ENCODE results near the gene CEP128.

The CEP128 gene

DNA sequence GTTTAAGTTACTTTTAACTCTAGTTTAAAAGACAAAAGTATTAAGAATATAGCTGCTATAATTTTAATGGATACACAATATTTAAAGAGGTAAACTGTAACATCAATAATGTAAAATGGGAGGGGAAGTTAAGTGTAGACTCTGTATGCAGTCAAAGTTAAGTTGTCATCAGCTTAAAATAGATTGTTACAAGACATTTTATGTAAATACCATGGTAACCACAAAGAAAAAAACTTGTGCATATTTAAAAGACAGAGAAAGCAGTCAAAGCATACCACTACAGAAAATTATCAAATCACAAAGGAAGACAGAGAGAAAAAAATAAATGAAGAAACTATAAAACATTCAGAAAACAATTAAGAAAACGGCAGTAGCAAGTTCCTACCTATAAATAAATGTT lies 73.3 kb downstream of the CEP128 start:
- POLR2A ChIA-PET = no interaction called here
- CTCF ChIA-PET = no interaction called here
- TF ChIP-seq ZNF433 (tag by site-specific recombination; IDR thresholded peaks at IDR 0.05; ENCODE audit: low read depth) (no peak), ZNF121 (tag by site-specific recombination; IDR thresholded peaks at IDR 0.05) (no peak), ZNF585B (tag by site-specific recombination; IDR thresholded peaks at IDR 0.05) (no peak), ZNF366 (tag by site-specific recombination; conservative IDR thresholded peaks at IDR 0.05) (no peak), ZNF221 (tag by site-specific recombination; IDR thresholded peaks at IDR 0.05; ENCODE audit: borderline replicate concordance) (no peak), ZNF19 (tag by site-specific recombination; IDR thresholded peaks at IDR 0.05; ENCODE audit: low read depth) (no peak), HOXA7 (CRISPR knock-in tag; IDR thresholded peaks at IDR 0.05; ENCODE audit: borderline replicate concordance) (no peak), ZNF626 (tag by site-specific recombination; IDR thresholded peaks at IDR 0.05) (no peak), ZNF707 (tag by site-specific recombination; IDR thresholded peaks at IDR 0.05) (no peak), KLF8 (tag by site-specific recombination; IDR thresholded peaks at IDR 0.05) (no peak), ZNF404 (tag by site-specific recombination; IDR thresholded peaks at IDR 0.05) (no peak), ZNF791 (tag by site-specific recombination; IDR thresholded peaks at IDR 0.05) (no peak), ZIC2 (tag by site-specific recombination; IDR thresholded peaks at IDR 0.05) (no peak), ZNF132 (tag by site-specific recombination; IDR thresholded peaks at IDR 0.05; ENCODE audit: borderline replicate concordance) (no peak), ZEB2 (tag by site-specific recombination; IDR thresholded peaks at IDR 0.05) (no peak), ZNF157 (tag by site-specific recombination; IDR thresholded peaks at IDR 0.05) (no peak), ZNF2 (tag by site-specific recombination; IDR thresholded peaks at IDR 0.05) (no peak)
- TF ChIP-seq, protein P1, sequence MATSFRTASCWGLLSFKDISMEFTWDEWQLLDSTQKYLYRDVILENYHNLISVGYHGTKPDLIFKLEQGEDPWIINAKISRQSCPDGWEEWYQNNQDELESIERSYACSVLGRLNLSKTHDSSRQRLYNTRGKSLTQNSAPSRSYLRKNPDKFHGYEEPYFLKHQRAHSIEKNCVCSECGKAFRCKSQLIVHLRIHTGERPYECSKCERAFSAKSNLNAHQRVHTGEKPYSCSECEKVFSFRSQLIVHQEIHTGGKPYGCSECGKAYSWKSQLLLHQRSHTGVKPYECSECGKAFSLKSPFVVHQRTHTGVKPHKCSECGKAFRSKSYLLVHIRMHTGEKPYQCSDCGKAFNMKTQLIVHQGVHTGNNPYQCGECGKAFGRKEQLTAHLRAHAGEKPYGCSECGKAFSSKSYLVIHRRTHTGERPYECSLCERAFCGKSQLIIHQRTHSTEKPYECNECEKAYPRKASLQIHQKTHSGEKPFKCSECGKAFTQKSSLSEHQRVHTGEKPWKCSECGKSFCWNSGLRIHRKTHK (tag by site-specific recombination; IDR thresholded peaks at IDR 0.05) = no peak
- TF ChIP-seq, protein P2, sequence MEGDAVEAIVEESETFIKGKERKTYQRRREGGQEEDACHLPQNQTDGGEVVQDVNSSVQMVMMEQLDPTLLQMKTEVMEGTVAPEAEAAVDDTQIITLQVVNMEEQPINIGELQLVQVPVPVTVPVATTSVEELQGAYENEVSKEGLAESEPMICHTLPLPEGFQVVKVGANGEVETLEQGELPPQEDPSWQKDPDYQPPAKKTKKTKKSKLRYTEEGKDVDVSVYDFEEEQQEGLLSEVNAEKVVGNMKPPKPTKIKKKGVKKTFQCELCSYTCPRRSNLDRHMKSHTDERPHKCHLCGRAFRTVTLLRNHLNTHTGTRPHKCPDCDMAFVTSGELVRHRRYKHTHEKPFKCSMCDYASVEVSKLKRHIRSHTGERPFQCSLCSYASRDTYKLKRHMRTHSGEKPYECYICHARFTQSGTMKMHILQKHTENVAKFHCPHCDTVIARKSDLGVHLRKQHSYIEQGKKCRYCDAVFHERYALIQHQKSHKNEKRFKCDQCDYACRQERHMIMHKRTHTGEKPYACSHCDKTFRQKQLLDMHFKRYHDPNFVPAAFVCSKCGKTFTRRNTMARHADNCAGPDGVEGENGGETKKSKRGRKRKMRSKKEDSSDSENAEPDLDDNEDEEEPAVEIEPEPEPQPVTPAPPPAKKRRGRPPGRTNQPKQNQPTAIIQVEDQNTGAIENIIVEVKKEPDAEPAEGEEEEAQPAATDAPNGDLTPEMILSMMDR (tag by site-specific recombination; IDR thresholded peaks at IDR 0.05) = no peak
- TF ChIP-seq, protein P3, sequence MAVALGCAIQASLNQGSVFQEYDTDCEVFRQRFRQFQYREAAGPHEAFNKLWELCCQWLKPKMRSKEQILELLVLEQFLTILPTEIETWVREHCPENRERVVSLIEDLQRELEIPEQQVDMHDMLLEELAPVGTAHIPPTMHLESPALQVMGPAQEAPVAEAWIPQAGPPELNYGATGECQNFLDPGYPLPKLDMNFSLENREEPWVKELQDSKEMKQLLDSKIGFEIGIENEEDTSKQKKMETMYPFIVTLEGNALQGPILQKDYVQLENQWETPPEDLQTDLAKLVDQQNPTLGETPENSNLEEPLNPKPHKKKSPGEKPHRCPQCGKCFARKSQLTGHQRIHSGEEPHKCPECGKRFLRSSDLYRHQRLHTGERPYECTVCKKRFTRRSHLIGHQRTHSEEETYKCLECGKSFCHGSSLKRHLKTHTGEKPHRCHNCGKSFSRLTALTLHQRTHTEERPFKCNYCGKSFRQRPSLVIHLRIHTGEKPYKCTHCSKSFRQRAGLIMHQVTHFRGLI (tag by site-specific recombination; IDR thresholded peaks at IDR 0.05) = no peak
- Histone ChIP-seq H3K36me3 (ENCODE audit: control insufficient read depth in 2 of 2, insufficient read depth in 1 of 2, low read length in 2 of 2) (peaks cover 0 to 4% of the 10 kb centered on the region in 2 experiments; a peak in 1 of 3 replicates), H3K9me3 (ENCODE audit: control insufficient read depth, insufficient read depth, low read depth, low read length) (no peaks in the 10 kb centered on the region), H3K27ac (ENCODE audit: extremely low read depth, low read depth, low read length) (no peak overlapping the region), H3K4me3 (ENCODE audit: low read depth, low read length) (no peak overlapping the region), H3K4me1 (ENCODE audit: control insufficient read depth, insufficient read depth, low read length) (no peaks in the 10 kb centered on the region)

DNA sequence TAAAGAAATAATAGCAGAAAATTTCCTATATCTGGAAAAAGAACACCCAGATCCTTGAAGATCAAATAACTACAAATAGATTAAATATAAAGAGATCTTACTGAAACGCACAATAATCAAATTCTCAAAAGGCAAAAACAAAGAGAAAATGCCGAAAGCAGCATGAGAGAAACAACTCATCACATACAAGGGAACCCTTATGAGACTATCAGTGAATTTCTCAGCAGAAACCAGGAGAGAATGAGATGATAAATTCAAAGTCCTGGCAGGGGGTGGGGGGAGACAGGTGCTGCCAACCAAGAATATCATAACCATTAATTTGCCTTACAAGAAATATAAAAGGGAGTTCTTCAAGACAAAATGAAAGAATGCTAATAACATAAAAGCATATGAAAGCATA lies 73.7 kb downstream of the CEP128 start:
- ChIA-PET CTCF (interaction anchor here (0.6 kb wide), 1 partner anchor 352 kb away, joined by 3 read pairs; no protein-coding TSS in a partner anchor), POLR2A (no interaction called here)
- Histone ChIP-seq H3K9me3 (ENCODE audit: control insufficient read depth, insufficient read depth, low read depth, low read length) (no peaks in the 10 kb centered on the region), H3K4me3 (ENCODE audit: low read depth, low read length) (no peak overlapping the region), H3K36me3 (ENCODE audit: control insufficient read depth in 2 of 2, insufficient read depth in 1 of 2, low read length in 2 of 2) (peaks cover 0 to under 1% of the 10 kb centered on the region in 2 experiments; a peak in 1 of 3 replicates), H3K27ac (ENCODE audit: extremely low read depth, low read depth, low read length) (no peak overlapping the region), H3K4me1 (ENCODE audit: control insufficient read depth, insufficient read depth, low read length) (no peaks in the 10 kb centered on the region)
- TF ChIP-seq ZNF660 (tag by site-specific recombination; IDR thresholded peaks at IDR 0.05) = no peak
- no peak for TF ChIP-seq ZNF529 (tag by site-specific recombination; IDR thresholded peaks at IDR 0.05; ENCODE audit: insufficient replicate concordance)
- peak; percentile 93 for TF ChIP-seq ZNF791 (tag by site-specific recombination; IDR thresholded peaks at IDR 0.05)
- no peak for TF ChIP-seq MZF1 (tag by site-specific recombination; IDR thresholded peaks at IDR 0.05; ENCODE audit: borderline replicate concordance)
- no peak for TF ChIP-seq SCRT1 (tag by site-specific recombination; IDR thresholded peaks at IDR 0.05; ENCODE audit: borderline replicate concordance)
- peak; percentile 51 for TF ChIP-seq SETDB1 (IDR thresholded peaks at IDR 0.05; ENCODE audit: insufficient read length, low read length)
- TF ChIP-seq ZNF670 (tag by site-specific recombination; IDR thresholded peaks at IDR 0.05; ENCODE audit: low read depth) = no peak
- no peak for TF ChIP-seq ZBTB20 (tag by site-specific recombination; IDR thresholded peaks at IDR 0.05)

All from HEK293 (cell line).